H9 (cell line): ENCODE data around the gene ALPG. TPM values are rescaled to one million over a fixed set of nuclear protein-coding genes. Genes with fewer than 3 reads are reported as not detected.

Experiments used
- DNase-seq: peaks from one replicate; pipeline ENCODE4 v3.0.0-alpha.2; 2017
- H2AFZ ChIP-seq: one replicate; pipeline ENCODE4 v1.6.1; 2013; ENCODE audit warnings: mild to moderate bottlenecking, low read length, control low read depth, moderate library complexity
- H2AK5ac ChIP-seq: 2 replicates; pipeline ENCODE4 v1.6.1; 2013; ENCODE audit warnings: low read length, control low read depth, mixed read lengths; ENCODE audit not compliant: insufficient read length
- H2BK120ac ChIP-seq: one replicate; pipeline ENCODE4 v1.6.1; 2013; ENCODE audit warnings: low read depth, mild to moderate bottlenecking, low read length, control low read depth, inconsistent platforms; ENCODE audit not compliant: poor library complexity, severe bottlenecking
- H2BK12ac ChIP-seq: 2 replicates; pipeline ENCODE4 v1.6.1; 2013; ENCODE audit warnings: low read length, control low read depth, mixed read lengths, low read depth; ENCODE audit not compliant: insufficient read length
- H2BK15ac ChIP-seq: 2 replicates; pipeline ENCODE4 v1.6.1; 2013; ENCODE audit warnings: low read depth, low read length, control low read depth
- H2BK20ac ChIP-seq: one replicate; pipeline ENCODE4 v1.6.1; 2013; ENCODE audit warnings: low read depth, mild to moderate bottlenecking, low read length, control low read depth, inconsistent platforms; ENCODE audit not compliant: poor library complexity, severe bottlenecking
- H2BK5ac ChIP-seq: 2 replicates; pipeline ENCODE4 v1.6.1; 2013; ENCODE audit warnings: low read length, control low read depth, mixed read lengths; ENCODE audit not compliant: insufficient read length
- H3K14ac ChIP-seq: 2 replicates; pipeline ENCODE4 v1.6.1; 2013; ENCODE audit warnings: low read length, control low read depth; ENCODE audit not compliant: insufficient read depth
- H3K18ac ChIP-seq: 2 replicates; pipeline ENCODE4 v1.6.1; 2013; ENCODE audit warnings: low read depth, mild to moderate bottlenecking, mixed read lengths, low read length, control low read depth; ENCODE audit not compliant: insufficient read length
- H3K23ac ChIP-seq: 2 replicates; pipeline ENCODE4 v1.6.1; 2013; ENCODE audit warnings: low read length, control low read depth, mixed read lengths, low read depth; ENCODE audit not compliant: insufficient read length
- H3K23me2 ChIP-seq: 2 replicates; pipeline ENCODE4 v1.6.1; 2013; ENCODE audit warnings: low read depth, mild to moderate bottlenecking, mixed read lengths, low read length, control low read depth; ENCODE audit not compliant: insufficient read length, poor library complexity, severe bottlenecking
- H3K27ac ChIP-seq: 2 replicates; pipeline ENCODE4 v1.5.1; 2013; ENCODE audit warnings: low read length, control low read depth, mixed read lengths, low read depth; ENCODE audit not compliant: insufficient read length
- H3K27me3 ChIP-seq: 2 replicates; pipeline ENCODE4 v1.6.1; 2013; ENCODE audit warnings: low read length, control low read depth, inconsistent platforms; ENCODE audit not compliant: insufficient read depth
- H3K4ac ChIP-seq: 2 replicates; pipeline ENCODE4 v1.6.1; 2013; ENCODE audit warnings: low read depth, mild to moderate bottlenecking, control low read depth, inconsistent platforms, low read length, moderate library complexity
- H3K4me1 ChIP-seq: 2 replicates; pipeline ENCODE4 v1.6.1; 2013; ENCODE audit warnings: low read length, control low read depth, inconsistent platforms; ENCODE audit not compliant: insufficient read depth
- H3K4me2 ChIP-seq: 2 replicates; pipeline ENCODE4 v1.6.1; 2013; ENCODE audit warnings: low read length, control low read depth, mixed read lengths; ENCODE audit not compliant: insufficient read length, insufficient read depth
- H3K56ac ChIP-seq: 2 replicates; pipeline ENCODE4 v1.6.1; 2013; ENCODE audit warnings: low read depth, mild to moderate bottlenecking, mixed read lengths, low read length, control low read depth; ENCODE audit not compliant: insufficient read length
- H3K79me1 ChIP-seq: 2 replicates; pipeline ENCODE4 v1.6.1; 2013; ENCODE audit warnings: low read depth, mild to moderate bottlenecking, moderate library complexity, low read length, control low read depth, inconsistent platforms; ENCODE audit not compliant: insufficient read depth, poor library complexity, severe bottlenecking
- H3K79me2 ChIP-seq: 2 replicates; pipeline ENCODE4 v1.6.1; 2013; ENCODE audit warnings: low read length, control low read depth, inconsistent platforms; ENCODE audit not compliant: insufficient read depth
- H3K9ac ChIP-seq: 2 replicates; pipeline ENCODE4 v1.6.1; 2013; ENCODE audit warnings: low read length, control low read depth, mixed read lengths; ENCODE audit not compliant: insufficient read length; ENCODE audit errors: extremely low read depth
- H3K9me3 ChIP-seq: one replicate; pipeline ENCODE4 v1.6.1; 2013; ENCODE audit warnings: low read depth, low read length, inconsistent platforms; ENCODE audit not compliant: control insufficient read depth
- H3T11ph ChIP-seq: one replicate; pipeline ENCODE4 v1.6.1; 2013; ENCODE audit warnings: mild to moderate bottlenecking, low read length, control low read depth, inconsistent platforms
- H4K20me1 ChIP-seq: one replicate; pipeline ENCODE4 v1.6.1; 2013; ENCODE audit not compliant: control insufficient read depth, insufficient read length, insufficient read depth
- H4K5ac ChIP-seq: 2 replicates; pipeline ENCODE4 v1.6.1; 2013; ENCODE audit warnings: low read depth, mild to moderate bottlenecking, mixed read lengths, low read length, control low read depth; ENCODE audit not compliant: insufficient read length
- H4K8ac ChIP-seq: replicated peaks from 2 replicates; pipeline ENCODE4 v1.6.1; 2013; ENCODE audit warnings: low read length, control low read depth, mixed read lengths, low read depth; ENCODE audit not compliant: insufficient read length
- H4K91ac ChIP-seq: 2 replicates; pipeline ENCODE4 v1.6.1; 2013; ENCODE audit warnings: low read depth, mild to moderate bottlenecking, moderate library complexity, mixed read lengths, low read length, control low read depth; ENCODE audit not compliant: insufficient read length
- H3K27ac Mint-ChIP-seq, 3 experiments: 2 replicates in 2 of 3; 3 replicates in 1 of 3; pipeline ENCODE4 v1.8.0; 2020 to 2021; ENCODE audit warnings: mixed read lengths in 3 of 3, mild to moderate bottlenecking in 1 of 3, moderate library complexity in 1 of 3
- H3K27me3 Mint-ChIP-seq: 2 replicates; pipeline ENCODE4 v1.8.0; 2021; ENCODE audit warnings: low read depth, mild to moderate bottlenecking, moderate library complexity, mixed read lengths
- H3K36me3 Mint-ChIP-seq, 3 experiments: 2 replicates in 2 of 3; 3 replicates in 1 of 3; pipeline ENCODE4 v1.8.0; 2020 to 2021; ENCODE audit warnings: low read depth in 3 of 3, mixed read lengths in 3 of 3; ENCODE audit not compliant: insufficient read depth in 1 of 3
- H3K4me1 Mint-ChIP-seq, 2 experiments: 2 replicates each; pipeline ENCODE4 v1.8.0; 2020; ENCODE audit warnings: mixed read lengths in 2 of 2
- H3K4me3 Mint-ChIP-seq, 2 experiments: 2 replicates in 1 of 2; 3 replicates in 1 of 2; pipeline ENCODE4 v1.8.0; 2020 to 2021; ENCODE audit warnings: mild to moderate bottlenecking in 2 of 2, mixed read lengths in 2 of 2, moderate library complexity in 1 of 2
- H3K9me3 Mint-ChIP-seq, 2 experiments: 2 replicates in 1 of 2; 3 replicates in 1 of 2; pipeline ENCODE4 v1.8.0; 2020; ENCODE audit warnings: mild to moderate bottlenecking in 2 of 2, mixed read lengths in 2 of 2, moderate library complexity in 1 of 2
- WGBS: extraction: QIAGEN DNeasy Blood & Tissue Kit; methylation state at CpG from one replicate; pipeline ENCODE4 v1.1.7; 2013; ENCODE audit warnings: missing lambda C conversion rate, low lambda C conversion rate, mixed read lengths; ENCODE audit not compliant: insufficient read length; ENCODE audit errors: extremely low coverage; 5-methylcytosine and 5-hydroxymethylcytosine counted together
- total RNA-seq: library from RNA; stranded (reverse); gene quantifications from 2 replicates; pipeline ENCODE4 v1.2.1, GENCODE V29; 2021
- TF ChIP-seq, protein P1 (sequence below): fragments of 200-600 bp; sonication (generic); conservative IDR thresholded peaks from 3 replicates; pipeline ENCODE4 v1.8.0; 2021; ENCODE audit warnings: antibody characterized with exemption, mild to moderate bottlenecking

Gene ALPG
- total RNA-seq, 1 experiment from 2014 or later = 1.3 TPM

DNA sequence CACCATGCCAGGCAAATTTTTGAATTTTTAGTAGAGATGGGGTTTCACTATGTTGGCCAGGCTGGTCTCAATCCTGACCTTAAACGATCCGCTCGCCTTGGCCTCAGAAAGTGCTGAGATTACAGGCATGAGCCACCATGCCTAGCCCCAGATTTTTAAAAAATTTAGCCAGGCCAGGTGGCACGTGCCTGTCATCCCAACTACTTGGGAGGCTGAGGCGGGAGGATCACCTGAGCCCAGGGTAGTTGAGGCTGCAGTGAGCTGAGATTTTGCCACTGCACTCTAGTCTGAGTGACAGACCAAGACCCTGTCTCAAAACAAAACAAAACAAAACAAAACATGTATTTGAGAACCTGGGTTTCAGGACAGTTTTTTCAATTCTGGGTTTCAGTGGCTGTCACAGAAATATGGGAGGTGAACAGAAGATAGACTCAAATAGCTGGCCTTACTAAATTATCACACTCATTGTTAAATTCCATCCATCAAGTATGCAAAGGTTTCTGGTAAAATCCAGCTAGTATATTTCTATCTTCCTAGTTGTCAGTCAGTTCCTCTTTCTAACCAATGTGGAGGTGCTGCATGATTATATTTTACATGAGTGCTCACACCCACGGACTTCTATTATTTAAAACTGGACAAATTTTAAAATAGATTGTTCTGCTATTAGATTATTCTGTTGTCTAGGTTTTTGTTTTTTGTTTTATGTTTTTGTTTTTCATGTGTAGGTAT is 5.4 kb downstream of the ALPG start:
- TF ChIP-seq, protein P1, sequence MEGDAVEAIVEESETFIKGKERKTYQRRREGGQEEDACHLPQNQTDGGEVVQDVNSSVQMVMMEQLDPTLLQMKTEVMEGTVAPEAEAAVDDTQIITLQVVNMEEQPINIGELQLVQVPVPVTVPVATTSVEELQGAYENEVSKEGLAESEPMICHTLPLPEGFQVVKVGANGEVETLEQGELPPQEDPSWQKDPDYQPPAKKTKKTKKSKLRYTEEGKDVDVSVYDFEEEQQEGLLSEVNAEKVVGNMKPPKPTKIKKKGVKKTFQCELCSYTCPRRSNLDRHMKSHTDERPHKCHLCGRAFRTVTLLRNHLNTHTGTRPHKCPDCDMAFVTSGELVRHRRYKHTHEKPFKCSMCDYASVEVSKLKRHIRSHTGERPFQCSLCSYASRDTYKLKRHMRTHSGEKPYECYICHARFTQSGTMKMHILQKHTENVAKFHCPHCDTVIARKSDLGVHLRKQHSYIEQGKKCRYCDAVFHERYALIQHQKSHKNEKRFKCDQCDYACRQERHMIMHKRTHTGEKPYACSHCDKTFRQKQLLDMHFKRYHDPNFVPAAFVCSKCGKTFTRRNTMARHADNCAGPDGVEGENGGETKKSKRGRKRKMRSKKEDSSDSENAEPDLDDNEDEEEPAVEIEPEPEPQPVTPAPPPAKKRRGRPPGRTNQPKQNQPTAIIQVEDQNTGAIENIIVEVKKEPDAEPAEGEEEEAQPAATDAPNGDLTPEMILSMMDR = no peak
- H3K4me3 Mint-ChIP-seq = no peak overlapping the region
- H3K36me3 Mint-ChIP-seq = peaks cover 0 to 76% (median 24%) of the 10 kb centered on the region in 3 experiments; a peak in 5 of 7 replicates
- no peak overlapping the region for H3K4me2 ChIP-seq
- H3K14ac ChIP-seq = no peak overlapping the region
- H3K4me1 ChIP-seq = no peaks in the 10 kb centered on the region
- H3K23me2 ChIP-seq = no peaks in the 10 kb centered on the region
- H2BK15ac ChIP-seq = no peak overlapping the region
- H2BK20ac ChIP-seq = no peak overlapping the region
- no peak overlapping the region for H3K23ac ChIP-seq
- H3K9me3 ChIP-seq = no peaks in the 10 kb centered on the region
- H3K56ac ChIP-seq = no peak overlapping the region
- no peak overlapping the region for H3T11ph ChIP-seq
- no peak overlapping the region for H3K9ac ChIP-seq
- peaks cover 4% of the 10 kb centered on the region for H4K20me1 ChIP-seq
- no CpG with 5 or more reads among the region's 6 CpGs for WGBS
- no peaks in the 10 kb centered on the region for H3K79me2 ChIP-seq
- peaks cover 9% of the 10 kb centered on the region in 2 experiments; a peak in 3 of 4 replicates for H3K4me1 Mint-ChIP-seq
- H2AFZ ChIP-seq = no peak overlapping the region
- no peak overlapping the region for H4K8ac ChIP-seq
- H3K27ac ChIP-seq = no peak overlapping the region
- H3K18ac ChIP-seq = no peak overlapping the region
- H2BK120ac ChIP-seq = no peak overlapping the region
- no peak overlapping the region for H4K91ac ChIP-seq
- no peak overlapping the region for H2BK12ac ChIP-seq
- H3K9me3 Mint-ChIP-seq = no peaks in the 10 kb centered on the region
- H3K27ac Mint-ChIP-seq = no peak overlapping the region
- H3K27me3 Mint-ChIP-seq = peaks cover 13% of the 10 kb centered on the region
- H2AK5ac ChIP-seq = no peak overlapping the region
- no peak overlapping the region for H4K5ac ChIP-seq
- no peak overlapping the region for H3K4ac ChIP-seq
- DNase-seq = no peak
- no peaks in the 10 kb centered on the region for H3K79me1 ChIP-seq
- no peak overlapping the region for H2BK5ac ChIP-seq
- H3K27me3 ChIP-seq = no peaks in the 10 kb centered on the region
